Measurements from ENCODE around the gene P2RX2.

DNA sequence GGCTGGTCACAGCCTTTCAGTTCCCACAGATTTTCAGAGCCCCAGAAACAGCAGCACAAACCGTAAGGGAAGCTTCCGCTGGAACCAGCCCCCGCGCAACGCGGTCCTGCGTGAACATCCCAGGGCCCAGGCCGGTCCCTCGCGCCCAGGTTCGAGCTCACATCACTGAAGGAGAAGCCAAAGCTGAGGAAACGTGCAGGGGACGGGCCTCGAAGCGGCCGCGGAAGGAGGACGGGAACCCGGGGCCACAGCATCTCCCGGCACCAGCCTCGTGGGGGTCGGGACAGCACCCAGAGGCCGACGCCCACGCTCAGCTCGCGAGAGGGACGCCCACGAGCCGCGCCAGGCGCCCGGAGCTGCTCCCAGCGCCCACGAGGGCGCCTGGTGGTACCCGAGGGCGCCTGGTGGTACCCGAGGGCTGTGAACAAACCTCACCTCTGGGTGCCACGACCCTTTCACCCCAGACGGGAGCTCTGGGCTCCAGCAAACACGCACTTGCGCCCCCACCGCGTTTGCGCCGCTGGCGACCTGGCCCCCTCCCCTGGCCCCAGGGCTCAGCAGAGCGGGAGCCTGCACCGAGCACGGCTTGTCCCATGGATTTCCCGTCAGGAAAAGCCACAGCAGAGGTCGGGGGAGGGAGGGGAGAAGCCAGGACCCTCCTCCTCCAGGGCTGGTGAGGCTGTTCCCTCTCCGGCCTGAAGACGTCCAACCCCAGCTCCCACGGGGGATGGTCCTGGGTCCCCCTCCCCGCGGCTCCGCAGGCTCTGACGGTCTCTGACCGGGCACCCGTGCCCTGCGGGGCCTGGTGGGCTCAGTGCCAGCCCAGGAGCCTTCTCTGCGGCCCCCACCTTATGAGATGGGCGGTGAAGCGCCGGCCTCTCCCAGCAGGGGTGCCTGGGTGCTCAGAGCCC lies 15.1 kb upstream of the P2RX2 start:
- TF ChIP-seq POLR2AphosphoS5 (IDR thresholded peaks at IDR 0.05) (no peak), CTCF (IDR thresholded peaks at IDR 0.05) (no peak)
